ENCODE data around the gene ERBB4. TPM values are rescaled to one million over a fixed set of nuclear protein-coding genes. Genes with fewer than 3 reads are reported as not detected.

The ERBB4 gene
- total RNA-seq, 1 experiment from 2014 or later = not detected

- Mint-ChIP-seq H3K4me1 (ENCODE audit: insufficient read depth, unreplicated experiment) (no peaks in the 10 kb centered on the region), H3K36me3 (ENCODE audit: insufficient read depth, unreplicated experiment) (no peaks in the 10 kb centered on the region), H3K27ac (ENCODE audit: low read depth, unreplicated experiment) (no peak overlapping the region), H3K4me3 (ENCODE audit: unreplicated experiment) (no peak overlapping the region), H3K27me3 (ENCODE audit: insufficient read depth, unreplicated experiment) (peaks cover 36% of the 10 kb centered on the region), H3K9me3 (ENCODE audit: unreplicated experiment) (no peaks in the 10 kb centered on the region)
- TF ChIP-seq CTCF (IDR thresholded peaks at IDR 0.05; ENCODE audit: unreplicated experiment) = peak; percentile 36
- ChIA-PET POLR2A (no interaction called here), CTCF (interaction anchor here (0.6 to 0.7 kb wide), 3 partner anchors 21 to 389 kb away, joined by 3 read pairs; no protein-coding TSS in a partner anchor)
- no TSS peak for BruUV-seq (replicated peaks)
- DNase-seq (ENCODE audit: unreplicated experiment) = peak; percentile 39
- intact Hi-C loops (cut with micrococcal nuclease) = loop anchor here (1.0 to 10.0 kb wide), 4 partner anchors 101 to 419 kb away; no protein-coding TSS in a partner anchor
These were observed 390.6 kb downstream of the ERBB4 start for GRCh38 chr2:212147921-212148513.

DNA sequence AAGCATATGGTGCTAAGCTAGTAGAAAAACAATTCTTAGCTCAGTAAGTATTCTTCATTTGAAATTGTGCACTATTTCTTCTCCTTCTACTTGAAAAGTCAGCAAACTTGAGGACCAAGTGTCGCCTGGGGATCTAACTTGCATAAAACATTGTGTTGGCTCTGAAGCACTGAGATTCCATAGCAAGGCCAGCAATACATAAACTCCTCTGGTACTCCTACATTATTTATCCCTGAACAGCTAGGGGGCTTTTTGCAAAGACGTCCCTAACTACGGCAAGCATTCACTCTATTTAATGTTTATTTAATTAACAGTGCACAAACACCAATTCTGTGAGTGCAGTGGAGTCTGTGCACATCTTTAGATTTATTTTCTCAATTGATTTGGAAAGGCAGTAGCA lies 392.2 kb downstream of the ERBB4 start:
- BruUV-seq (replicated peaks) = no TSS peak
- H3K27ac Mint-ChIP-seq (ENCODE audit: low read depth, unreplicated experiment) = no peak overlapping the region
- intact Hi-C loops (cut with micrococcal nuclease) = loop anchor here (10.0 kb wide), 1 partner anchor 402 kb away; no protein-coding TSS in a partner anchor
- H3K9me3 Mint-ChIP-seq (ENCODE audit: unreplicated experiment) = no peaks in the 10 kb centered on the region
- H3K27me3 Mint-ChIP-seq (ENCODE audit: insufficient read depth, unreplicated experiment) = peaks cover 46% of the 10 kb centered on the region
- ChIA-PET POLR2A (no interaction called here), CTCF (interaction anchor here (0.6 to 2.5 kb wide), 6 partner anchors 166 to 448 kb away, joined by 3 to 9 read pairs (median 4); no protein-coding TSS in a partner anchor)
- no peak overlapping the region for H3K4me3 Mint-ChIP-seq (ENCODE audit: unreplicated experiment)
- no peaks in the 10 kb centered on the region for H3K36me3 Mint-ChIP-seq (ENCODE audit: insufficient read depth, unreplicated experiment)
- TF ChIP-seq CTCF (IDR thresholded peaks at IDR 0.05; ENCODE audit: unreplicated experiment) = no peak
- H3K4me1 Mint-ChIP-seq (ENCODE audit: insufficient read depth, unreplicated experiment) = no peaks in the 10 kb centered on the region
- DNase-seq (ENCODE audit: unreplicated experiment) = no peak

GRCh38 chr2:212145121-212145520 lies 393.5 kb downstream of the ERBB4 start:
- peak; percentile 9 for DNase-seq (ENCODE audit: unreplicated experiment)
- H3K9me3 Mint-ChIP-seq (ENCODE audit: unreplicated experiment) = no peaks in the 10 kb centered on the region
- ChIA-PET CTCF (interaction anchor here (0.7 to 2.5 kb wide), 4 partner anchors 105 to 423 kb away, joined by 3 to 9 read pairs (median 4); no protein-coding TSS in a partner anchor), POLR2A (no interaction called here)
- no peak overlapping the region for H3K27ac Mint-ChIP-seq (ENCODE audit: low read depth, unreplicated experiment)
- H3K4me1 Mint-ChIP-seq (ENCODE audit: insufficient read depth, unreplicated experiment) = no peaks in the 10 kb centered on the region
- intact Hi-C loops (cut with micrococcal nuclease) = loop anchor here (10.0 kb wide), 1 partner anchor 400 kb away; no protein-coding TSS in a partner anchor
- TF ChIP-seq CTCF (IDR thresholded peaks at IDR 0.05; ENCODE audit: unreplicated experiment) = no peak
- H3K27me3 Mint-ChIP-seq (ENCODE audit: insufficient read depth, unreplicated experiment) = peaks cover 43% of the 10 kb centered on the region
- no peaks in the 10 kb centered on the region for H3K36me3 Mint-ChIP-seq (ENCODE audit: insufficient read depth, unreplicated experiment)
- H3K4me3 Mint-ChIP-seq (ENCODE audit: unreplicated experiment) = no peak overlapping the region
- no TSS peak for BruUV-seq (replicated peaks)

DNA sequence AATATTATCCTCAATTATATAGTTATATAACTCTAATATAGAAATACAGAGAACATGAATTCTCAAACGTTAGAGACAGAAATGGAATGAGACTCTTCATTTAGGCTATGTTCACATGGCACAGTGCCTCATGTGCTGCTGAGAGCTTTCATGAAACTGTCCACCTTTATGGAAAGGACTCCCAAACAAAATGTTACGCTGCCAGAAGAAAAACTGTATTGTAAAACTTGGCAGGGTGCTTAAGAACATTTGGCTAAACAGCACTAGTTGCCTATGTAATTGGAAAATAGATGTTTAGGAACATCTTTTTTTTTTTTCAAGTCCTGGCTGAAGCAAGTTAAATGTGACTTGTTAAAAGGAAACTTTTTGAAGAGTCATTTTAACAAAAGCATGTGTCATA lies 396.0 kb downstream of the ERBB4 start:
- BruUV-seq (replicated peaks) = no TSS peak
- no peak overlapping the region for H3K4me3 Mint-ChIP-seq (ENCODE audit: unreplicated experiment)
- H3K9me3 Mint-ChIP-seq (ENCODE audit: unreplicated experiment) = no peaks in the 10 kb centered on the region
- ChIA-PET POLR2A (no interaction called here), CTCF (no interaction called here)
- no peak for TF ChIP-seq CTCF (IDR thresholded peaks at IDR 0.05; ENCODE audit: unreplicated experiment)
- no peak overlapping the region for H3K27ac Mint-ChIP-seq (ENCODE audit: low read depth, unreplicated experiment)
- H3K36me3 Mint-ChIP-seq (ENCODE audit: insufficient read depth, unreplicated experiment) = peaks cover under 1% of the 10 kb centered on the region
- H3K4me1 Mint-ChIP-seq (ENCODE audit: insufficient read depth, unreplicated experiment) = no peaks in the 10 kb centered on the region
- intact Hi-C loops (cut with micrococcal nuclease) = loop anchor here (10.0 kb wide), 1 partner anchor 398 kb away; no protein-coding TSS in a partner anchor
- H3K27me3 Mint-ChIP-seq (ENCODE audit: insufficient read depth, unreplicated experiment) = peaks cover 34% of the 10 kb centered on the region
- no peak for DNase-seq (ENCODE audit: unreplicated experiment)
